NCI-H2196 (cell line): ENCODE results near the gene OR11A1.
"Not testable (repeated sequence)": the region's sequence is repeated elsewhere in the genome, so short reads cannot be mapped to it uniquely, and the experiment has no call there.

Experiments
- DNase-seq: peaks from one replicate; lab custom pipeline; 2025; ENCODE audit not compliant: unreplicated experiment; lab: John Stamatoyannopoulos, UW

The OR11A1 gene

GRCh38 chr6:29479560-29479959 lies 22.7 kb upstream of the OR11A1 start:
- no peak for DNase-seq

- no peak for DNase-seq
Measured at GRCh38 chr6:29478740-29479139, 21.9 kb upstream of the OR11A1 start.

GRCh38 chr6:29477923-29478450 lies 21.1 kb upstream of the OR11A1 start:
- no peak for DNase-seq

- DNase-seq, result no peak
Measured at GRCh38 chr6:29474996-29475395, 18.1 kb upstream of the OR11A1 start.

GRCh38 chr6:29466241-29466640 lies 9.4 kb upstream of the OR11A1 start:
- no peak for DNase-seq

GRCh38 chr6:29465801-29466200 lies 8.9 kb upstream of the OR11A1 start:
- no peak for DNase-seq

GRCh38 chr6:29465279-29465678 lies 8.4 kb upstream of the OR11A1 start:
- DNase-seq, result no peak

- DNase-seq, result no peak
Measured at GRCh38 chr6:29462022-29462421, 5.2 kb upstream of the OR11A1 start.

GRCh38 chr6:29461021-29461814 lies 4.3 kb upstream of the OR11A1 start:
- DNase-seq, result no peak

GRCh38 chr6:29451471-29452193 lies 5.2 kb downstream of the OR11A1 start:
- DNase-seq, result no peak

- no peak for DNase-seq
Measured at GRCh38 chr6:29447670-29448069, 9.2 kb downstream of the OR11A1 start.

- DNase-seq, result not testable (repeated sequence)
Measured at GRCh38 chr6:29444031-29444430, 12.8 kb downstream of the OR11A1 start.

- no peak for DNase-seq
Measured at GRCh38 chr6:29442719-29443118, 14.2 kb downstream of the OR11A1 start.

- no peak for DNase-seq
Measured at GRCh38 chr6:29439006-29439405, 17.9 kb downstream of the OR11A1 start, which contains the start of gene OR10C1. Gene OR10C1 (plus strand): TSS chr6:29439306. CDS start chr6:29440016, 710 bp downstream.

- DNase-seq, result not testable (repeated sequence)
Measured at GRCh38 chr6:29436730-29437129, 20.1 kb downstream of the OR11A1 start.

GRCh38 chr6:29426654-29427053 lies 30.2 kb downstream of the OR11A1 start:
- no peak for DNase-seq

- no peak for DNase-seq
Measured at GRCh38 chr6:29425075-29425474, 31.8 kb downstream of the OR11A1 start.

- DNase-seq, result no peak
Measured at GRCh38 chr6:29424575-29424974, 32.3 kb downstream of the OR11A1 start.

- DNase-seq, result no peak
Measured at GRCh38 chr6:29424168-29424567, 32.7 kb downstream of the OR11A1 start.

- DNase-seq, result no peak
Measured at GRCh38 chr6:29419516-29419915, 37.4 kb downstream of the OR11A1 start.

GRCh38 chr6:29414588-29414987 lies 42.3 kb downstream of the OR11A1 start, which contains the start of gene OR12D1:
Gene OR12D1 (plus strand): TSS chr6:29414928.
- no peak for DNase-seq

- DNase-seq, result no peak
Measured at GRCh38 chr6:29403801-29404200, 53.1 kb downstream of the OR11A1 start.
